Measurements from ENCODE around the gene PHC1. TPM values are rescaled to one million over a fixed set of nuclear protein-coding genes. Genes with fewer than 3 reads are reported as not detected.

The PHC1 gene
- total RNA-seq (2022; extraction: Qiagen RNA extraction; ENCODE audit: low read depth) = 7.4 to 12.3 TPM (median 10.1 TPM) in 5 replicates

DNA sequence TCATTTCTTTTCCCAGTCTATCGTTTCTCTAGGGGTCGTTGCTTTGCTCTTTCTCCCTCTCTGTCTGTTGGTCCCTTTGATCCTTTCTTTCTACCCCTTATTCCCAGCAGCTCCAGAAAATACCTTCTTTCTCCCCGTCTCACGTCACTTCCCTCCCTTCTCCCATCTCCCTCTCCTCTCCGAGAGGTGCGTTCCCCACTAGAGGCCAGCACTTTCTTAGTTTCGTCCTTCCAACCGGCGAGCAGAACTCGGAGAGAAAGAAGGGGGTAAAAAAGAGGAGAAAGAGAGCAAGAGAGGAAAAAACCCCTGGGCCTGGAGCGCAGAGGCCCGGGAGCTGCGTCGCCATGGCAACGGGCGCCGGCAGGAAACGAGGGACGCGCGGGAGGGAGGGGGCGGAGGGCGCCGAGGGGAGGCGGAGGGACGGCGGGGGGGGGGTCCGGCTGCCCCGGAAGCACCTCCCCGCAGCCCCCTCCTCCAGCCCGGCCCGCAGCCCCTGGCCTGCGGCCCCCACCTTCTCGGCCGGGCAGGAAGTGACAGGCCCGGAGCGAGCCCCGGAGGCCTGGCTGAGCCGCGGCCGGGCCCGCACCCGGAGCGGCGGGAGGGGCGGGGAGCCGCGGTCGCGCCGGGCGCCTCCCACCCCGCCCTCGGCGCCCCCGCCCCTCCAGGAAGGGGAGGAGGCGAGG is at the start of gene PHC1:
Gene PHC1, plus strand, starts transcription at position 477 of the 683 bp plus-strand sequence. CDS start 3,169 bp downstream, outside the sequence.

DNA sequence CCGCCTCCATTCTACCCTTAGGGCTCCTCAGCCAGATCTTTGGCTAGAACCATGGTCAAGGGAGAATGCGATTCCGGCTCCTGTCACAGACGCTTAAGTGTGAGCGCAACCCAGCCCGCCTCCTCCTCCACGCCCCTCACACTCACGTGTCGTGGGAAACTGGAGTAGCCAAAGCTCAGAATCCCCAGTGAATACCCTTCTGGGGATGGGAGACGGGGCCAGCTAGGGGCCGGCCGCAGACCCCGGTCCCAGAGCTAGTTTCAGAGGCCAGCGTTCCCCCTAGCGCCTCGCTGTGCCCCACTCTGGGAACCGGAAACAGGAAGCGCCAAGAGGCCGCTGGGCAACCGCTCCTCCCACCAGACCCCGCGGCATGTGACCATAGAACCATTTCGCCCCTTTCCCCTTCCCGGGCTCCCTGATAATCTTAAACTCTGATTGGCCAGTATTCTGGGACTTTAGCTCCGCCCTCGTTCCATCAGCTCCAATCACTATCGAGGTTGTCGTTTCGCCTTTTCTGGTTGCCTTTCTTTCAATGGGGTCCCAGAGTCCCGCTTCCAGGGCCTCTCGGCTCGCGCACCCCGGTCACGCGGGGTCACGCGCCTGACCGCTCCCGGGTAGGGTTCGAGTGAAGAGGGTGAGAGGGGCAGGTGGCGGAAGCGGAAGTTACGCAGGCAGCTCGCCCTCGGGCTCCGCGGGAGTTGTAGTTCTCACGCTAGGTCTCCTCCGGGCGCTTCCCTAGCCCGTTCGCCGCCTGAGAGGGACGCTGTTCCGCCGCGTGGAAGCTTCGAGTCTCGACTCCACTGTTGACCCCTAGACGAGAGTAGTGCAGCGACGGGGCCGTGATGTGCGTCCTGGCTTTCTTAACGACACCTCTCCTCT is 35.3 kb downstream of the PHC1 start, which contains the start of gene M6PR:
Gene M6PR, minus strand, starts transcription at position 304 of the 879 bp plus-strand sequence. CDS start 3,241 bp downstream, outside the sequence.

DNA sequence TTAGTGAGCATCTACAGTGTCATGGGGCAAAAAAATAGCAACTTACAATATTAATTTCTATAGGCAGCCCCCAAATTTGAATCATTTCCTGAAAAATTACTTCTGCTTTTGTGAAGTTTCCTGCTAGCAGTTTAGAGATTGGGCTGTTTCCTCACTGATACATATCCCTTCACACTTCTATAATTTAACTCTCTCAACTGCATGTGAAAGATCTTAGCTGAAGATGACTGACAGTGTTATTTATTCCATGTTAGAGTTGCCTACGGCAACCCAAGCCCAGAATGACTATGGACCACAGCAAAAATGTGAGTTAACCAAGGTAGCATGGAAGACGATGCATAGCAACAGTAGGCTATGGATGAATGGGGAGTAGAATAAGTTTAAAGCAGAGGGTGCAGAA is 75.1 kb downstream of the PHC1 start, which contains the start of gene KLRG1:
Gene KLRG1, plus strand, starts transcription at position 134 of the 400 bp plus-strand sequence. Its CDS starts 90 bp downstream, at position 224.

Other genes with a start within 250 kb of the PHC1 start
- gene RIMKLB, start 216.5 kb upstream of the PHC1 start, total RNA-seq (2022; extraction: Qiagen RNA extraction; ENCODE audit: low read depth) = 14.2 to 17.9 TPM (median 16.4 TPM) in 5 replicates
- not detected in 5 replicates for gene A2ML1, start 91.9 kb upstream of the PHC1 start, total RNA-seq (2022; extraction: Qiagen RNA extraction; ENCODE audit: low read depth)
- gene M6PR, start 35.1 kb downstream of the PHC1 start, total RNA-seq (2022; extraction: Qiagen RNA extraction; ENCODE audit: low read depth) = 153 to 182 TPM (median 161 TPM) in 5 replicates
- gene KLRG1, start 75.0 kb downstream of the PHC1 start, total RNA-seq (2022; extraction: Qiagen RNA extraction; ENCODE audit: low read depth) = 1.1 to 1.9 TPM (median 1.5 TPM) in 5 replicates
- 0.15 to 0.57 TPM in 2 of 5 replicates, not detected in the others for gene A2M, start 201.4 kb downstream of the PHC1 start, total RNA-seq (2022; extraction: Qiagen RNA extraction; ENCODE audit: low read depth)

Data from A549 treated with RU486 at 1 μM for 4 hours (cell line).